GM18499 (cell line): Measurements from ENCODE around the gene TLR8.
"Not testable (repeated sequence)": the region's sequence is repeated elsewhere in the genome, so short reads cannot be mapped to it uniquely, and the experiment has no call there.

Source experiments
- ATAC-seq: cut with Tn5 transposase; IDR thresholded peaks from one replicate; pipeline ENCODE4 v1.9.1; 2021; ENCODE audit warnings: moderate number of reproducible peaks; ENCODE audit not compliant: insufficient read depth, unreplicated experiment

The TLR8 gene

DNA sequence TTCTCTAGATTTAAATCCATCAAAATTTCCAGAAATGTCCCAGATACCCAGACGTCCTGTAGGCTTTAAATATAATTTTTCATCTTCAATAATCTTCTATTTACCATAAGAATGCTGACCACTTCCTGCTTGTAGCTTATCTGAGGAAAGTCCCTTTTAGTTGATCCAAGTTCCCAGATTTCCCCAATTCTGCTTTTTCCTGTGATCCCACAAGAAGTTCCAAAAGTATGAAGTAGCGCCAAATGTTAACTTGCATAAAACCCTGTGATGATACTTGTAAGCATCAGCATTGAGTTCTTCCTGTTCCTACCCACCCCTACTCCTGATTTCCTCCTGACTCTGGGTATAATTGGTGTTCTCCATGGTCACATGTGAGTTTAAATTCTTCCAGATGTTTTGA lies 10.6 kb upstream of the TLR8 start:
- ATAC-seq = no peak

- ATAC-seq = no peak
These were observed 9.5 kb upstream of the TLR8 start for GRCh38 chrX:12896935-12897334.

GRCh38 chrX:12898073-12898472 lies 8.3 kb upstream of the TLR8 start:
- ATAC-seq = no peak

DNA sequence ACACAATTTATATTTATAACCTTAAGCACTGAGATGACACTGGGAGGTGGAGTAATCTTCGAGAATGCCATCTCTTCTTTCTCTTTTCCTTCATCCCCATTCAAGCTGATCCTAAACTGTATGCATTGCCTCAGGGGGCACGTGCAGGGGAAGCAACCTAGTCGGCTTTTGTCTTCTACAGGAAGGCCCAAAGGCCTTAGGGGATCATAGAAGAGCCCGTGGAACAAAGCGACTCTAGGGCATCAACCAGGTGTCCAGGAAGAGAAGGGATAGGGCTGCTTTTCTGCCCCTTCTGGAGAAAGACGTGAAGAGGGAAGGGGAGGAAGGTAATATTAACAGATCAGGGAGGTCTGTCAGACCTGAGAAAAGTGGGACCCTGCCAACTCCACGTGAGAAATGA lies 6.9 kb upstream of the TLR8 start:
- ATAC-seq = no peak

- ATAC-seq = no peak
These were observed 4.9 kb upstream of the TLR8 start for GRCh38 chrX:12901486-12901885.

DNA sequence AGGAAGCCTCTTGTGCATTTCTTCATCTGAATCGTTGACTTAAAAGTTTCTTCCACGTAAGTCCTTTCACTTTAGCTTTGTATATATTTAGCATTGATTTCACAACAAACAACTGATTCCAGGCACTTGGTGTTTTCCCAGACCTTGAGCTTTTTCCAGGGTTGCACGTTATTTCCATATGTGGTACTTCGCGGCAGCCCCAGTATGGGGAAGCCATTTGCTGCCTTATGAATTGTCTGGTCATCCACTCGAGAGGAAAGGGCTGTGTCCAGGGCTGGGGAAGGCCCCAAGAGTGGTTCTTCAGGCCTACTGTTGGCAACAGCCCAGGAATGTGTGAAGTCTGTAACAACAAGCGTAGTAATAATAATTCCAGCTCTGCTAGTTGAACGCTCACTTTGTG lies 2.8 kb upstream of the TLR8 start:
- no peak for ATAC-seq

GRCh38 chrX:12910423-12911121 lies 4.2 kb downstream of the TLR8 start:
- ATAC-seq = no peak

- ATAC-seq = no peak
These were observed 4.7 kb downstream of the TLR8 start for GRCh38 chrX:12911122-12911470.

DNA sequence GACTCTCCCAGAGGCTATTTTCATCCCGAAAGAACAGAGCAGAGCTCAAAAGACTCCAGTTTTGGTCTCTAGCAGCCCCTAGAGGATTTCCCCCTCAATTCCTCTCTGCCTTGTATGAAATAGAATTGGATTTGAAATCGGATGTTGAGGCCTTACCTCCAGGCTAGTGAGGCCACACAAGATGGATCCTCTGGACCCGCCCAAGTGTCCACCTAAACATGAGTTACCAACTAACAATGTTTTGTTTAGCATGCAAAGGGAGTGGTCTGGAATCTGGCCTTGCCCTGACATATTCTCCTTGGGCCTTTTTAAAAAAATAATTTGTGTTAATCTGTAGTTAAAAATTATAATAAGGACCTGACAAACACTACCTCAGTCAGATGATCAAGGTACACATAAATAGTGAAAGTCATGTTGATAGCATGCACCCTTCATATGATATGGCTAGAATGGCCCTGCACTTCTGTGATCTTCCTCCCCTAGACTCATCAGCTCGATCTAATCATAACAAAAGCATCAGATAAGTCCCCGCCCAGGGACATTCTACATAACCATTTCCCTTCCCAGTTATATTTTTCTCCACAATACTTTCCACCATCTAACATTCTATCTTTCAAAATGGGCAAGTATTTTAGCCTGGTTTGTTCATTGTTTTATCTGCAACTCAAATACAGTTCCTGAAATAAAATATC lies 6.5 kb downstream of the TLR8 start:
- ATAC-seq = no peak

DNA sequence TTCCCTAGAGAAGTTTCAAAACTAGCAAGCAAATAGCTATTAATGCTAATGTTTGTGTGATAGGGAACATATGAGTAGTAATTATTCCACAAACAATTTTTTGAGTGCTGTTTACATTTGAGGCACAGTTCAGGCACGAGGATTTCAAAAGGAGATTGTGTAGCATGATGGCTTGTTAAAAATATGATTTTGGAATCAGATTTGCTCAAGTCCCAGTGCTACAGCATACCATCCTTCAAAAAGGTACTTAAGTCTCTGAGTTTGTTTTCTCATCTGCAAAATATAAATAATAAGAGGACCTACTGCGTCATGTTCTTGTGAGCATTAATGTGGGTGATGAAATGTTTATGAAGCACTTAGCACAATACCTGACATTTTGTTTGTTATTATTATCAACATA lies 11.3 kb downstream of the TLR8 start:
- no peak for ATAC-seq

- no peak for ATAC-seq
These were observed 12.6 kb downstream of the TLR8 start for GRCh38 chrX:12919051-12919450.

DNA sequence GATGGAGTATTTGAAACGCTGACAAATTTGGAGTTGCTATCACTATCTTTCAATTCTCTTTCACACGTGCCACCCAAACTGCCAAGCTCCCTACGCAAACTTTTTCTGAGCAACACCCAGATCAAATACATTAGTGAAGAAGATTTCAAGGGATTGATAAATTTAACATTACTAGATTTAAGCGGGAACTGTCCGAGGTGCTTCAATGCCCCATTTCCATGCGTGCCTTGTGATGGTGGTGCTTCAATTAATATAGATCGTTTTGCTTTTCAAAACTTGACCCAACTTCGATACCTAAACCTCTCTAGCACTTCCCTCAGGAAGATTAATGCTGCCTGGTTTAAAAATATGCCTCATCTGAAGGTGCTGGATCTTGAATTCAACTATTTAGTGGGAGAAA lies 13.2 kb downstream of the TLR8 start:
- no peak for ATAC-seq

DNA sequence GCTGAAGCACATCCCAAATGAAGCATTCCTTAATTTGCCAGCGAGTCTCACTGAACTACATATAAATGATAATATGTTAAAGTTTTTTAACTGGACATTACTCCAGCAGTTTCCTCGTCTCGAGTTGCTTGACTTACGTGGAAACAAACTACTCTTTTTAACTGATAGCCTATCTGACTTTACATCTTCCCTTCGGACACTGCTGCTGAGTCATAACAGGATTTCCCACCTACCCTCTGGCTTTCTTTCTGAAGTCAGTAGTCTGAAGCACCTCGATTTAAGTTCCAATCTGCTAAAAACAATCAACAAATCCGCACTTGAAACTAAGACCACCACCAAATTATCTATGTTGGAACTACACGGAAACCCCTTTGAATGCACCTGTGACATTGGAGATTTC lies 14.6 kb downstream of the TLR8 start:
- no peak for ATAC-seq

GRCh38 chrX:12921886-12922598 lies 15.6 kb downstream of the TLR8 start:
- ATAC-seq = no peak

GRCh38 chrX:12922599-12922919 lies 16.1 kb downstream of the TLR8 start:
- ATAC-seq = no peak

GRCh38 chrX:12929701-12930100 lies 23.3 kb downstream of the TLR8 start:
- ATAC-seq = no peak

- no peak for ATAC-seq
These were observed 23.7 kb downstream of the TLR8 start for GRCh38 chrX:12930150-12930549.

DNA sequence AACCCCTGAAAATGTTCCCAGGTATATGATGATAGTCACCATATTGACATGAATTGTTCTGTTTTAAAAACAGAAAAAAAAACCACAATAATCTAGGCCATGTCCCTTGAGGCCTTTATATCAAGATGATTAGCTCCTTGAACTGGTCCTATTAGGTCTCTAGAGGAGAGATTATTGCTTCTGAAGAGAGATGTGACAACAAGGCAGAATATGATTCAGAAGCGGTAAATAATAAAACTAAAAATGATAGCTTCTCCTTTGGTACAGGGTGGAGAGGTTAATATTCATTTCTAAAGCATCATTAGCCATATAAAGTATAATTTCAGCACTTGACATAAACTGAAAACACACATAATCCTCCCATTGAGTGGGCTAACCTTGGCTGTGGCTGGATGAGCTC lies 25.8 kb downstream of the TLR8 start:
- no peak for ATAC-seq

GRCh38 chrX:12934850-12935249 lies 28.4 kb downstream of the TLR8 start:
- no peak for ATAC-seq

- no peak for ATAC-seq
These were observed 30.5 kb downstream of the TLR8 start for GRCh38 chrX:12936947-12937346.

DNA sequence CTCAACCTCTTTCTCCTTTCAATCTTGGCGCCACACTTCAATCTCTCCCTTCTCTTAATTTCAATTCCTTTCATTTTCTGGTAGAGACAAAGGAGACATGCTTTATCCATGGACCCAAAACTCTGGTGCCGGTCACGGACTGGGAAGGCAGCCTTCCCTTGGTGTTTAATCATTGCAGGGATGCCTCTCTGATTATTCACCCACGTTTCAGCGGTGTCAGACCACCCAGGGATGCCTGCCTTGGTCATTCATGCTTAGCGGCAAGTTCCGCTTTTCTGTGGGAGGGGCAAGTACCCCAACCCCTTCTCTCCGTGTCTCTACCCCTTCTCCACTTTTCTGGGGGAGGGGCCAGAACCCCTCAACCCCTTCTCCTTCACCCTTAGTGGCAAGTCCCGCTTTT lies 34.1 kb downstream of the TLR8 start:
- not testable (repeated sequence) for ATAC-seq

GRCh38 chrX:12943592-12943991 lies 37.2 kb downstream of the TLR8 start:
- ATAC-seq = not testable (repeated sequence)
